Fibroblast of lung (primary cell): Measurements from ENCODE around the gene MAN1A2.

Experiments
- EZH2 ChIP-seq: IDR thresholded peaks from 2 replicates; pipeline ENCODE4 v1.5.1; 2012; ENCODE audit warnings: low read length, control low read depth, mild to moderate bottlenecking; ENCODE audit errors: missing control alignments
- TF ChIP-seq, protein P1 (sequence below), 2 donors: IDR thresholded peaks in 1 of 2; conservative IDR thresholded peaks in 1 of 2; 1 replicate in 1 of 2; 2 replicates in 1 of 2; pipeline ENCODE4 v1.5.1; 2011 to 2012; ENCODE audit warnings: low read length in 2 of 2, control low read depth in 1 of 2, inconsistent platforms in 1 of 2, low read depth in 1 of 2, mild to moderate bottlenecking in 1 of 2

- TF ChIP-seq, protein P1, sequence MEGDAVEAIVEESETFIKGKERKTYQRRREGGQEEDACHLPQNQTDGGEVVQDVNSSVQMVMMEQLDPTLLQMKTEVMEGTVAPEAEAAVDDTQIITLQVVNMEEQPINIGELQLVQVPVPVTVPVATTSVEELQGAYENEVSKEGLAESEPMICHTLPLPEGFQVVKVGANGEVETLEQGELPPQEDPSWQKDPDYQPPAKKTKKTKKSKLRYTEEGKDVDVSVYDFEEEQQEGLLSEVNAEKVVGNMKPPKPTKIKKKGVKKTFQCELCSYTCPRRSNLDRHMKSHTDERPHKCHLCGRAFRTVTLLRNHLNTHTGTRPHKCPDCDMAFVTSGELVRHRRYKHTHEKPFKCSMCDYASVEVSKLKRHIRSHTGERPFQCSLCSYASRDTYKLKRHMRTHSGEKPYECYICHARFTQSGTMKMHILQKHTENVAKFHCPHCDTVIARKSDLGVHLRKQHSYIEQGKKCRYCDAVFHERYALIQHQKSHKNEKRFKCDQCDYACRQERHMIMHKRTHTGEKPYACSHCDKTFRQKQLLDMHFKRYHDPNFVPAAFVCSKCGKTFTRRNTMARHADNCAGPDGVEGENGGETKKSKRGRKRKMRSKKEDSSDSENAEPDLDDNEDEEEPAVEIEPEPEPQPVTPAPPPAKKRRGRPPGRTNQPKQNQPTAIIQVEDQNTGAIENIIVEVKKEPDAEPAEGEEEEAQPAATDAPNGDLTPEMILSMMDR (conservative IDR thresholded peaks at IDR 0.05 in 1 of 2, IDR thresholded peaks at IDR 0.05 in 1 of 2; ENCODE audit: low read depth in 1 of 2, low read length in 2 of 2): no peak
- no peak for TF ChIP-seq EZH2
Measured at GRCh38 chr1:117362986-117363385, 4.3 kb upstream of the MAN1A2 start.
